ENCODE measurements around the gene ATL3. TPM values are rescaled to one million over a fixed set of nuclear protein-coding genes. Genes with fewer than 3 reads are reported as not detected.

The ATL3 gene
- total RNA-seq, 1 donor = 152 TPM

GRCh38 chr11:63613517-63614135, 57.5 kb downstream of the ATL3 start:
- peak overlapping the region; percentile 69 for H3K4me3 ChIP-seq (ENCODE audit: low read depth, low read length)
- no peak for TF ChIP-seq CTCF (IDR thresholded peaks at IDR 0.05; ENCODE audit: insufficient read depth, low read depth, low read length)
- DNase-seq (ENCODE audit: low read depth) = peak; percentile 28

- no peak for DNase-seq (ENCODE audit: low read depth)
- H3K4me3 ChIP-seq (ENCODE audit: low read depth, low read length) = no peak overlapping the region
- no peak for TF ChIP-seq CTCF (IDR thresholded peaks at IDR 0.05; ENCODE audit: insufficient read depth, low read depth, low read length)
These were observed 59.0 kb downstream of the ATL3 start for GRCh38 chr11:63612181-63612580.

GRCh38 chr11:63611395-63611747, 59.8 kb downstream of the ATL3 start:
- DNase-seq (ENCODE audit: low read depth) = no peak
- H3K4me3 ChIP-seq (ENCODE audit: low read depth, low read length) = no peak overlapping the region
- no peak for TF ChIP-seq CTCF (IDR thresholded peaks at IDR 0.05; ENCODE audit: insufficient read depth, low read depth, low read length)

GRCh38 chr11:63610604-63611394, 60.4 kb downstream of the ATL3 start:
- H3K4me3 ChIP-seq (ENCODE audit: low read depth, low read length) = no peak overlapping the region
- no peak for TF ChIP-seq CTCF (IDR thresholded peaks at IDR 0.05; ENCODE audit: insufficient read depth, low read depth, low read length)
- DNase-seq (ENCODE audit: low read depth) = peak; percentile 63

- TF ChIP-seq CTCF (IDR thresholded peaks at IDR 0.05; ENCODE audit: insufficient read depth, low read depth, low read length) = no peak
- no peak for DNase-seq (ENCODE audit: low read depth)
- no peak overlapping the region for H3K4me3 ChIP-seq (ENCODE audit: low read depth, low read length)
These were observed 61.1 kb downstream of the ATL3 start for GRCh38 chr11:63609971-63610580.

- H3K4me3 ChIP-seq (ENCODE audit: low read depth, low read length) = no peak overlapping the region
- DNase-seq (ENCODE audit: low read depth) = no peak
- TF ChIP-seq CTCF (IDR thresholded peaks at IDR 0.05; ENCODE audit: insufficient read depth, low read depth, low read length) = no peak
These were observed 61.6 kb downstream of the ATL3 start for GRCh38 chr11:63609536-63609935.
